Fibroblast of pulmonary artery (primary cell): ENCODE data around the gene DUT.

Experiments
- DNase-seq: peaks from one replicate; pipeline ENCODE4 v3.0.0-alpha.2; 2010; ENCODE audit warnings: low read depth
- H3K4me3 ChIP-seq: replicated peaks from 2 replicates; pipeline ENCODE4 v1.5.1; 2011; ENCODE audit warnings: low read depth, mild to moderate bottlenecking, control low read depth, low read length, moderate library complexity
- TF ChIP-seq, protein P1 (sequence below): IDR thresholded peaks from 2 replicates; pipeline ENCODE4 v1.5.1; 2011; ENCODE audit warnings: mild to moderate bottlenecking, control low read depth, low read length, inconsistent platforms; ENCODE audit errors: missing control alignments

The DUT gene

DNA sequence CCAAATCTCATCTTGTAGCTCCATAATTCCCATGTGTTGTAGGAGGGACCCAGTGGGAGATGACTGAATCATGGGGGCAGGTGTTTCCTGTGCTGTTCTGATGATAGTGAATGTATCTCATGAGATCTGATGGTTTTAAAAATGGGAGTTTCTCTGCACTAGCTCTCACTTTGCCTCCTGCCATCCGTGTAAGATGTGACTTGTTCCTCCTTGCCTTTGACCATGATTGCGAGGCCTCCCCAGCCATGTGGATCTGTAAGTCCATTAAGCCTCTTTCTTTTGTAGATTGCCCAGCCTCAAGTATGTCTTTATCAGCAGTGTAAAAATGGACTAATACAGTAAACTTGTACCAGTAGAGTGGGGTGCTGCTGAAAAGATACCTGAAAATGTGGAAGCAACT lies 44.5 kb downstream of the DUT start:
- TF ChIP-seq, protein P1, sequence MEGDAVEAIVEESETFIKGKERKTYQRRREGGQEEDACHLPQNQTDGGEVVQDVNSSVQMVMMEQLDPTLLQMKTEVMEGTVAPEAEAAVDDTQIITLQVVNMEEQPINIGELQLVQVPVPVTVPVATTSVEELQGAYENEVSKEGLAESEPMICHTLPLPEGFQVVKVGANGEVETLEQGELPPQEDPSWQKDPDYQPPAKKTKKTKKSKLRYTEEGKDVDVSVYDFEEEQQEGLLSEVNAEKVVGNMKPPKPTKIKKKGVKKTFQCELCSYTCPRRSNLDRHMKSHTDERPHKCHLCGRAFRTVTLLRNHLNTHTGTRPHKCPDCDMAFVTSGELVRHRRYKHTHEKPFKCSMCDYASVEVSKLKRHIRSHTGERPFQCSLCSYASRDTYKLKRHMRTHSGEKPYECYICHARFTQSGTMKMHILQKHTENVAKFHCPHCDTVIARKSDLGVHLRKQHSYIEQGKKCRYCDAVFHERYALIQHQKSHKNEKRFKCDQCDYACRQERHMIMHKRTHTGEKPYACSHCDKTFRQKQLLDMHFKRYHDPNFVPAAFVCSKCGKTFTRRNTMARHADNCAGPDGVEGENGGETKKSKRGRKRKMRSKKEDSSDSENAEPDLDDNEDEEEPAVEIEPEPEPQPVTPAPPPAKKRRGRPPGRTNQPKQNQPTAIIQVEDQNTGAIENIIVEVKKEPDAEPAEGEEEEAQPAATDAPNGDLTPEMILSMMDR = no peak
- H3K4me3 ChIP-seq = no peak overlapping the region
- DNase-seq = no peak

DNA sequence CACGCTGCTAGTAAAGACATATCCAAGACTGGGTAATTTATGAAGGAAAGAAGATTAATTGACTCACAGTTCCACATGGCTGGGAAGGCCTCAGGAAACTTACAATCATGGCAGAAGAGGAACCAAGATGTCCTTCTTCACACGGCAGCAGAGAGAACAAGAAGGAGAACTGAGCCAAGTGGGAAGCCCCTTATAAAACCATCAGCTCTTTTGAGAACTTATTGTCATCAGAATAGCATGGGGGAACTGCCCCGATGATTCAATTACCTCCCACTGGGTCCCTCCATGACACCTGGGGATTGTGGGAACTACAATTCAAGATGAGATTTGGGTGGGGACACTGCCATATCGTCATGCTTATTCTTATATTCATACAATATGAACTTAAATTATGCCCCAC lies 49.0 kb downstream of the DUT start:
- TF ChIP-seq, protein P1 = no peak
- H3K4me3 ChIP-seq = no peak overlapping the region
- no peak for DNase-seq

DNA sequence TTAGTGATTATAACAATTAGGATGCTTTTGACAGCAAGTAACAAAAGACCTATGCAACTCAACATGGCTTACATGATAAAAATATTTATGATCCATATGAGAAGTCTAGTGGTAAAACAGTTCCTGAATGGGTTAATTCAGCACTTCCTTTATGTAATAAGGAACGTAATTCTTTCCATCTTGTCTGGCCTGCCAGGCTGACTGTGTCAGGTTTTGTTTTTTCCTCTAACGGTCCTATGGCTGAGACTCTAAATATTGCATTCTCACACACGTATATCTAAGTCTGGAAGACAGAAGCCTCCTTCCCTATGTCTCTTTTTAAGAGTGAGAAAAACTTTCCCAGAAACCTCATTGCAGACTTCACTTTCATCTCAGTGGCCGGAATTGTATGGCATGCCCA lies 50.6 kb downstream of the DUT start:
- DNase-seq = no peak
- TF ChIP-seq, protein P1 = no peak
- no peak overlapping the region for H3K4me3 ChIP-seq

DNA sequence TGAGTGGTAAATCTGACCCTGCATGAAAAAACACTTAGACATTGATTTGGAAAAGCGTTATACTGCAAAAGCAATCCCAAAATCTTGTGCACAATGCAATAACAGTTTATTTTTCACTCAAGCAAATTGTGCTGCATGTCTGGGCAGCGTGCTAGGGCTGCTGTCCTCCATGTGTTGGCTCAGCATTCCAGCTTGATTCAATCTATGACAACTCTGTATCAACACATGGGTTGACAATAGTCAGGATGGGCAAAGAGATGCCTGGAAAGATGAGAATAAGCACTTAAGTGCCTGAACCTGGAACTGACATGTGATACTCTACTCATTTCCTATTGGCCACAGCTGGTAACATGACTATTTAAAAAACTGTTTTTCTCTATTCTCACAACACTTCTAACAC lies 51.8 kb downstream of the DUT start:
- no peak for DNase-seq
- no peak overlapping the region for H3K4me3 ChIP-seq
- TF ChIP-seq, protein P1 = no peak

DNA sequence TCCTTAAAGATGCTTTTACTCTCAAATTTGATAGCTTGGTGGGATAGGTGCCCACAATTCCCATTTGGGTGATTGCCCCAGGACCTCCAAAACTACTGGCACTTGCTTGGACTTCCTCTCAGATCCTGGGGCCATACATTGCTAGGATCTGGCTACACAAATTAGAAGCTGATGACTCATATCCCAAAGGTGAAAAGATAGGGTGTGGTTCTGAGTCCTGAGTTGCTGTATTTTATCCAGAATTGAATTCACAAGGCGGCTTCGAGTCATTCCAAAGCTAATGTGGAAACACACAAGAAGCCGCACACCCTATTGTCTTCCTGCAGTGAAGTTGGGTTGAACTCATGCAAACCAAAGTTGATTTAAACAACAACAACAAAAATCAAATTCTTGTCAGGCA lies 53.4 kb downstream of the DUT start:
- H3K4me3 ChIP-seq = no peak overlapping the region
- TF ChIP-seq, protein P1 = no peak
- no peak for DNase-seq

DNA sequence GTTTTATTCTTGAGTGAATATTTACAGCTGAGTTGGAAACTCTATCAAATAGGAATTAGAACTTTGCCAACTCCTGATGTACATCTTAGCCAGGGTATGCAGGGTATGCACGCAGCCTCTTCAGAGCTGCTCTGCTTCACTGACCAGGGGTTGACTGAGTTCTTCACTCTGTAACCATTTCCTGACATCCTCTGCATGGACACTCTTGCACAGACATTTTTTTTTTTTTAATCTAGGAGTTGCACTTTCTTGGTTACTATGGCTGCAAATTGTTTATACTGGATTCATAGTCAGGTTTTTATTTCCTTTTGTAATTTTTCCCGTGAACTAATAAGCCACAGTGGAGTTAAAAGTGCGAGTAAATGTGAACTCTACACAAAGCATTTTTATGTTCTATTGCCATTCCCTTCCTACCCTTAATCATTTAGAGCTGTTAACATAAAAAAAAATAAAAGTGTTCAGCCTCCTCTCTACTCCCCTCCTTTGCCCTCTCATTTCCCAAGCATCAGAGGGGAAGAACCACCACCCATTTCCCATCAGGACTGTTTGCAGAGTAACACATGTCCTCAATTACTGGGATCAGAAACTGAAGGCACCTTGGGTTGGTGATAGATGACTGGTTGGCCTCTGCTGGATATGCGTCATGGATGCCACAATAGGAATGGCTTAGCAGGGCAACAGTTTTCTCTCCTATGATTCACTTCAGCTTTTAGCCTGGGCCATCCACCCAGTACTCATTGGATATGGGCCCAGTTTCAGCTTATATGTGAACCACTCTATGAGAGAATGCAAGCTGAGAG lies 54.0 kb downstream of the DUT start:
- H3K4me3 ChIP-seq = no peak overlapping the region
- DNase-seq = peak; percentile 71

More for the DNA sequence above, 54.0 kb downstream of the DUT start:
- TF ChIP-seq, protein P1 = no peak
